Skeletal muscle tissue (tissue), 4 donors: ENCODE data around the gene DMBX1. TPM values are rescaled to one million over a fixed set of nuclear protein-coding genes. Genes with fewer than 3 reads are reported as not detected.

ENCODE experiments used
- H3K27ac ChIP-seq: one replicate; pipeline ENCODE4 v1.7.0; 2013; ENCODE audit warnings: mild to moderate bottlenecking, low read depth, low read length, inconsistent platforms
- H3K27me3 ChIP-seq, 3 donors: one replicate each; pipeline ENCODE4 v1.7.0; 2013; ENCODE audit warnings: low read length in 3 of 3; ENCODE audit not compliant: control insufficient read depth in 3 of 3, insufficient read depth in 3 of 3
- H3K36me3 ChIP-seq, 3 donors: one replicate each; pipeline ENCODE4 v1.7.0; 2013; ENCODE audit warnings: low read length in 3 of 3; ENCODE audit not compliant: control insufficient read depth in 3 of 3, insufficient read depth in 3 of 3
- H3K4me1 ChIP-seq, 3 donors: one replicate each; pipeline ENCODE4 v1.7.0; 2013; ENCODE audit warnings: low read length in 3 of 3, mild to moderate bottlenecking in 3 of 3; ENCODE audit not compliant: control insufficient read depth in 3 of 3, insufficient read depth in 3 of 3
- H3K4me3 ChIP-seq, 3 donors: one replicate each; pipeline ENCODE4 v1.7.0; 2013; ENCODE audit warnings: low read length in 3 of 3
- H3K9ac ChIP-seq, 3 donors: one replicate each; pipeline ENCODE4 v1.7.0; 2013; ENCODE audit warnings: low read length in 3 of 3, mild to moderate bottlenecking in 3 of 3, moderate library complexity in 2 of 3, low read depth in 1 of 3
- H3K9me3 ChIP-seq, 3 donors: one replicate each; pipeline ENCODE4 v1.7.0; 2013; ENCODE audit warnings: low read length in 3 of 3; ENCODE audit not compliant: control insufficient read depth in 3 of 3
- total RNA-seq: library from RNA; depleted of rRNA; stranded (reverse); fragments of >200 nt; gene quantifications from one replicate; pipeline ENCODE4 v1.2.3, GENCODE V29; 2014
- donor health status: Osteomylitis.

Gene DMBX1
- total RNA-seq: not detected

GRCh38 chr1:46489638-46490405, at the start of gene DMBX1:
Gene DMBX1 (plus strand): TSS chr1:46489836. CDS start chr1:46507011, 17,175 bp downstream.
- peak within 1 kb of the TSS in 1 of 3 donors; percentile 54 for H3K9ac ChIP-seq
- peak within 1 kb of the TSS; percentile 45 to 55 (median 54) for H3K4me3 ChIP-seq
- peaks cover 81 to 93% (median 91%) of the 10 kb centered on the region in 3 donors for H3K27me3 ChIP-seq
- no peaks in the 10 kb centered on the region for H3K9me3 ChIP-seq
- H3K36me3 ChIP-seq: no peaks in the 10 kb centered on the region
- peaks cover 9 to 19% (median 14%) of the 10 kb centered on the region in 3 donors for H3K4me1 ChIP-seq
- no peak within 1 kb of the TSS for H3K27ac ChIP-seq

GRCh38 chr1:46440478-46440877, 49.2 kb upstream of the DMBX1 start:
- no peak overlapping the region for H3K9ac ChIP-seq
- no peak overlapping the region for H3K4me3 ChIP-seq
- peaks cover 0 to 3% (median 0%) of the 10 kb centered on the region in 3 donors for H3K27me3 ChIP-seq
- H3K36me3 ChIP-seq: no peaks in the 10 kb centered on the region
- H3K4me1 ChIP-seq: peaks cover 0 to 9% (median 6%) of the 10 kb centered on the region in 3 donors
- H3K9me3 ChIP-seq: no peaks in the 10 kb centered on the region
- no peak overlapping the region for H3K27ac ChIP-seq

- no peaks in the 10 kb centered on the region for H3K9me3 ChIP-seq
- H3K4me3 ChIP-seq: peak overlapping the region; percentile 52 to 72 (median 71)
- peaks cover 11 to 13% (median 12%) of the 10 kb centered on the region in 3 donors for H3K27me3 ChIP-seq
- peaks cover 0 to 9% (median 6%) of the 10 kb centered on the region in 3 donors for H3K4me1 ChIP-seq
- no peak overlapping the region for H3K27ac ChIP-seq
- H3K9ac ChIP-seq: peak overlapping the region in 2 of 3 donors; percentile 57 to 73
- H3K36me3 ChIP-seq: no peaks in the 10 kb centered on the region
Observed at GRCh38 chr1:46442317-46443161, 47.1 kb upstream of the DMBX1 start.

- Histone ChIP-seq H3K36me3 (no peaks in the 10 kb centered on the region), H3K27ac (no peak overlapping the region), H3K9me3 (no peaks in the 10 kb centered on the region), H3K4me3 (no peak overlapping the region), H3K4me1 (peaks cover 4 to 19% (median 8%) of the 10 kb centered on the region in 3 donors), H3K27me3 (peaks cover 25 to 33% (median 27%) of the 10 kb centered on the region in 3 donors), H3K9ac (no peak overlapping the region)
Observed at GRCh38 chr1:46444466-46444865, 45.2 kb upstream of the DMBX1 start.

GRCh38 chr1:46445773-46446256, 43.8 kb upstream of the DMBX1 start:
- Histone ChIP-seq H3K9ac (no peak overlapping the region), H3K4me3 (no peak overlapping the region), H3K9me3 (no peaks in the 10 kb centered on the region), H3K36me3 (no peaks in the 10 kb centered on the region), H3K27me3 (peaks cover 32 to 45% (median 35%) of the 10 kb centered on the region in 3 donors), H3K4me1 (peaks cover 4 to 19% (median 8%) of the 10 kb centered on the region in 3 donors), H3K27ac (no peak overlapping the region)

- Histone ChIP-seq H3K36me3 (no peaks in the 10 kb centered on the region), H3K27ac (no peak overlapping the region), H3K4me1 (peaks cover 4 to 19% (median 8%) of the 10 kb centered on the region in 3 donors), H3K4me3 (no peak overlapping the region), H3K27me3 (peaks cover 33 to 54% (median 44%) of the 10 kb centered on the region in 3 donors), H3K9me3 (no peaks in the 10 kb centered on the region), H3K9ac (no peak overlapping the region)
Observed at GRCh38 chr1:46446646-46447498, 42.8 kb upstream of the DMBX1 start.

- Histone ChIP-seq H3K27me3 (peaks cover 38 to 55% (median 44%) of the 10 kb centered on the region in 3 donors), H3K4me3 (peak overlapping the region in 1 of 3 donors; percentile 2), H3K27ac (no peak overlapping the region), H3K4me1 (peaks cover 4 to 14% (median 6%) of the 10 kb centered on the region in 3 donors), H3K9me3 (no peaks in the 10 kb centered on the region), H3K36me3 (no peaks in the 10 kb centered on the region), H3K9ac (peak overlapping the region in 1 of 3 donors; percentile 60)
Observed at GRCh38 chr1:46447499-46448108, 42.0 kb upstream of the DMBX1 start.

GRCh38 chr1:46448109-46448911, 41.3 kb upstream of the DMBX1 start:
- Histone ChIP-seq H3K9me3 (no peaks in the 10 kb centered on the region), H3K4me1 (peaks cover 2 to 10% (median 4%) of the 10 kb centered on the region in 3 donors), H3K27me3 (peaks cover 41 to 62% (median 45%) of the 10 kb centered on the region in 3 donors), H3K36me3 (no peaks in the 10 kb centered on the region), H3K27ac (no peak overlapping the region), H3K4me3 (peak overlapping the region in 2 of 3 donors; percentile 40 to 60), H3K9ac (peak overlapping the region in 1 of 3 donors; percentile 60)
